ENCODE measurements around the gene PTPRM.

GRCh38 chr18:7760967-7761948 is 194.1 kb downstream of the PTPRM start:
- TF ChIP-seq POLR2A (IDR thresholded peaks at IDR 0.05; ENCODE audit: low read depth, low read length): no peak
- TF ChIP-seq POLR2AphosphoS5 (IDR thresholded peaks at IDR 0.05; ENCODE audit: low read depth, low read length): no peak

Data from GM12892 (cell line).